Loucy (cell line): ENCODE data around the gene GSX1.

Experiments used
- H2AFZ ChIP-seq: fragments of 200-600 bp; sonication (generic); 2 replicates; pipeline ENCODE4 v1.6.0; 2016; ENCODE audit warnings: antibody characterized with exemption, mild to moderate bottlenecking, low read length, moderate library complexity
- H3F3A ChIP-seq: fragments of 200-600 bp; 2 replicates; pipeline ENCODE4 v1.6.0; 2016; ENCODE audit warnings: antibody characterized with exemption, low read depth, mild to moderate bottlenecking
- H3K27me3 ChIP-seq: fragments of 200-600 bp; sonication (generic); 2 replicates; pipeline ENCODE4 v1.6.1; 2014; ENCODE audit warnings: low read length, mild to moderate bottlenecking; ENCODE audit not compliant: insufficient read depth, poor library complexity, severe bottlenecking
- H3K36me3 ChIP-seq: fragments of 200-600 bp; sonication (generic); 2 replicates; pipeline ENCODE4 v1.6.1; 2016; ENCODE audit warnings: low read length; ENCODE audit not compliant: insufficient read depth
- H3K4me1 ChIP-seq: fragments of 200-600 bp; sonication (generic); 2 replicates; pipeline ENCODE4 v1.5.1; 2014; ENCODE audit warnings: low read length, mild to moderate bottlenecking; ENCODE audit not compliant: insufficient read depth, poor library complexity, severe bottlenecking
- H3K4me2 ChIP-seq: fragments of 200-600 bp; sonication (generic); 2 replicates; pipeline ENCODE4 v1.6.0; 2014; ENCODE audit warnings: antibody characterized with exemption, low read length, low read depth, mild to moderate bottlenecking; ENCODE audit not compliant: poor library complexity, severe bottlenecking
- H3K4me3 ChIP-seq: fragments of 200-600 bp; sonication (generic); 2 replicates; pipeline ENCODE4 v1.5.1; 2014; ENCODE audit warnings: low read length, mild to moderate bottlenecking, mixed read lengths; ENCODE audit not compliant: poor library complexity, severe bottlenecking
- H3K79me2 ChIP-seq: fragments of 200-600 bp; sonication (generic); 2 replicates; pipeline ENCODE4 v1.6.1; 2014; ENCODE audit warnings: low read length; ENCODE audit not compliant: insufficient read depth
- H3K9ac ChIP-seq: fragments of 200-600 bp; sonication (generic); 2 replicates; pipeline ENCODE4 v1.6.0; 2014; ENCODE audit warnings: mild to moderate bottlenecking, low read depth, low read length, moderate library complexity; ENCODE audit not compliant: poor library complexity, severe bottlenecking
- H3K9me2 ChIP-seq: fragments of 200-600 bp; sonication (generic); replicated peaks from 2 replicates; pipeline ENCODE4 v1.6.1; 2016; ENCODE audit warnings: low read depth, low read length, mixed read lengths
- H3K9me3 ChIP-seq: fragments of 200-600 bp; sonication (generic); 2 replicates; pipeline ENCODE4 v1.6.1; 2014; ENCODE audit warnings: mild to moderate bottlenecking, antibody characterized with exemption, low read length, low read depth; ENCODE audit not compliant: insufficient read depth
- H4K20me1 ChIP-seq: fragments of 200-600 bp; sonication (generic); 2 replicates; pipeline ENCODE4 v1.6.0; 2014; ENCODE audit warnings: antibody characterized with exemption, low read length, mild to moderate bottlenecking; ENCODE audit not compliant: insufficient read depth, poor library complexity, severe bottlenecking
- CTCF ChIP-seq: fragments of 200-600 bp; sonication (generic); conservative IDR thresholded peaks from 2 replicates; pipeline ENCODE4 v1.5.1; 2014; ENCODE audit warnings: mild to moderate bottlenecking, antibody characterized with exemption, low read length
- EZH2phosphoT487 ChIP-seq: fragments of 200-600 bp; IDR thresholded peaks from 2 replicates; pipeline ENCODE4 v1.6.1; 2018; ENCODE audit warnings: antibody characterized with exemption, mild to moderate bottlenecking, moderate library complexity, borderline replicate concordance

GSX1 gene

GRCh38 chr13:27822873-27823311 lies 30.6 kb downstream of the GSX1 start:
- H4K20me1 ChIP-seq = no peaks in the 10 kb centered on the region
- H2AFZ ChIP-seq = no peak overlapping the region
- no peaks in the 10 kb centered on the region for H3K4me1 ChIP-seq
- H3K4me3 ChIP-seq = no peak overlapping the region
- no peaks in the 10 kb centered on the region for H3K9me3 ChIP-seq
- no peak for TF ChIP-seq EZH2phosphoT487
- TF ChIP-seq CTCF = no peak
- H3K79me2 ChIP-seq = no peaks in the 10 kb centered on the region
- H3K9ac ChIP-seq = no peak overlapping the region
- no peaks in the 10 kb centered on the region for H3K27me3 ChIP-seq
- no peaks in the 10 kb centered on the region for H3K9me2 ChIP-seq
- H3K36me3 ChIP-seq = no peaks in the 10 kb centered on the region
- H3K4me2 ChIP-seq = no peak overlapping the region
- H3F3A ChIP-seq = no peaks in the 10 kb centered on the region

- TF ChIP-seq EZH2phosphoT487 (no peak), CTCF (no peak)
- Histone ChIP-seq H3K36me3 (no peaks in the 10 kb centered on the region), H4K20me1 (no peaks in the 10 kb centered on the region), H3K9me3 (no peaks in the 10 kb centered on the region), H3K27me3 (no peaks in the 10 kb centered on the region), H3K9me2 (no peaks in the 10 kb centered on the region), H3K9ac (no peak overlapping the region), H3F3A (no peaks in the 10 kb centered on the region), H3K79me2 (no peaks in the 10 kb centered on the region), H2AFZ (no peak overlapping the region), H3K4me3 (no peak overlapping the region), H3K4me2 (no peak overlapping the region), H3K4me1 (no peaks in the 10 kb centered on the region)
Observed at GRCh38 chr13:27824121-27824520, 31.8 kb downstream of the GSX1 start.

DNA sequence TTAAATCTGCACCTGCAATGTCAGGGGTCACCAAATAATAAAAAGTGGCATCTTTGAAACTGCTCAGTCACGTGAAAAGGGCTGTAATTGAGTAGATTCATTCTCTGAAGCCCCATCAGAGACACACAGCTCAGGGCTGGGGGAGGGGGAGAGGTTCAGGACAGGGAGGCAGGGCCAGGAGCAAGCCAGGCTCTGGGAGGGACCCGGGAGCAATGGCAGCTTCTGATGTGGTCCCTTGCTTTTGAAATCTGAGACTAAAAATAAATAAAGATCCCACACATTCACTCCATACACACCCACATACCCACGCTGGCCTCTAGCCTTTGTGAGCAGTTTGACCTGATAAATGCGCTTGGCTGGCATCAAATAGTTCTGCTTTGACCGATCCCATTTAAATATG lies 32.8 kb downstream of the GSX1 start:
- no peaks in the 10 kb centered on the region for H4K20me1 ChIP-seq
- no peaks in the 10 kb centered on the region for H3K36me3 ChIP-seq
- no peak overlapping the region for H3K4me2 ChIP-seq
- no peaks in the 10 kb centered on the region for H3K9me2 ChIP-seq
- no peak overlapping the region for H3K9ac ChIP-seq
- H3K4me3 ChIP-seq = no peak overlapping the region
- no peaks in the 10 kb centered on the region for H3F3A ChIP-seq
- no peaks in the 10 kb centered on the region for H3K79me2 ChIP-seq
- H3K4me1 ChIP-seq = no peaks in the 10 kb centered on the region
- TF ChIP-seq EZH2phosphoT487 (no peak), CTCF (no peak)
- no peaks in the 10 kb centered on the region for H3K9me3 ChIP-seq
- no peaks in the 10 kb centered on the region for H3K27me3 ChIP-seq
- H2AFZ ChIP-seq = no peak overlapping the region
